DND-41 (cell line): ENCODE measurements around the gene TTC28.

ENCODE experiments used
- ATAC-seq: fragments of 200-7000 bp; cut with Tn5 transposase; 3 replicates; pipeline ENCODE4 v1.9.1; 2021; ENCODE audit warnings: low read depth; ENCODE audit not compliant: insufficient read depth
- DNase-seq: peaks from one replicate; pipeline ENCODE4 v3.0.0-alpha.2; 2020
- H2AFZ ChIP-seq: 2 replicates; pipeline ENCODE4 v1.6.0; 2012; ENCODE audit warnings: low read depth, low read length
- H3K27ac ChIP-seq: 2 replicates; pipeline ENCODE4 v1.5.1; 2012; ENCODE audit warnings: low read length, inconsistent platforms
- H3K27me3 ChIP-seq: fragments of 200-600 bp; sonication (generic); 2 replicates; pipeline ENCODE4 v1.6.0; 2012; ENCODE audit warnings: low read length, mild to moderate bottlenecking, inconsistent platforms; ENCODE audit not compliant: insufficient read depth, poor library complexity
- H3K36me3 ChIP-seq: 2 replicates; pipeline ENCODE4 v1.5.1; 2012; ENCODE audit warnings: low read length, inconsistent platforms; ENCODE audit not compliant: insufficient read depth
- H3K4me1 ChIP-seq: 2 replicates; pipeline ENCODE4 v1.5.1; 2012; ENCODE audit warnings: mild to moderate bottlenecking, low read length; ENCODE audit not compliant: insufficient read depth
- H3K4me2 ChIP-seq: 2 replicates; pipeline ENCODE4 v1.6.0; 2012; ENCODE audit warnings: mild to moderate bottlenecking, moderate library complexity, low read length, inconsistent platforms; ENCODE audit not compliant: insufficient read depth
- H3K4me3 ChIP-seq, 2 experiments: fragments of 200-600 bp in 1 of 2; shearing (Covaris generic) in 1 of 2; 2 replicates each; pipeline ENCODE4 v1.5.1; 2012 to 2016; ENCODE audit warnings: inconsistent platforms in 2 of 2, low read length in 2 of 2, mild to moderate bottlenecking in 2 of 2, low read depth in 1 of 2, moderate library complexity in 1 of 2
- H3K79me2 ChIP-seq: 2 replicates; pipeline ENCODE4 v1.6.0; 2012; ENCODE audit warnings: low read length, inconsistent platforms; ENCODE audit not compliant: insufficient read depth
- H3K9ac ChIP-seq: 2 replicates; pipeline ENCODE4 v1.6.0; 2012; ENCODE audit warnings: low read depth, mild to moderate bottlenecking, inconsistent platforms, low read length, moderate library complexity
- H3K9me3 ChIP-seq: 2 replicates; pipeline ENCODE4 v1.5.1; 2012; ENCODE audit warnings: low read length, moderate library complexity, mild to moderate bottlenecking, inconsistent platforms; ENCODE audit not compliant: insufficient read depth, severe bottlenecking
- H4K20me1 ChIP-seq: 2 replicates; pipeline ENCODE4 v1.6.0; 2012; ENCODE audit warnings: low read length; ENCODE audit not compliant: insufficient read depth
- EZH2 ChIP-seq: IDR thresholded peaks from 3 replicates; pipeline ENCODE4 v1.6.1; 2012; ENCODE audit warnings: borderline replicate concordance, low read depth, mild to moderate bottlenecking, moderate library complexity, low read length, inconsistent platforms; ENCODE audit not compliant: severe bottlenecking
- TF ChIP-seq, protein P1 (sequence below): IDR thresholded peaks from 2 replicates; pipeline ENCODE4 v1.5.1; 2012; ENCODE audit warnings: borderline replicate concordance, low read length, moderate library complexity, mild to moderate bottlenecking; ENCODE audit not compliant: poor library complexity, severe bottlenecking; ENCODE audit errors: extremely low read depth

Gene TTC28

DNA sequence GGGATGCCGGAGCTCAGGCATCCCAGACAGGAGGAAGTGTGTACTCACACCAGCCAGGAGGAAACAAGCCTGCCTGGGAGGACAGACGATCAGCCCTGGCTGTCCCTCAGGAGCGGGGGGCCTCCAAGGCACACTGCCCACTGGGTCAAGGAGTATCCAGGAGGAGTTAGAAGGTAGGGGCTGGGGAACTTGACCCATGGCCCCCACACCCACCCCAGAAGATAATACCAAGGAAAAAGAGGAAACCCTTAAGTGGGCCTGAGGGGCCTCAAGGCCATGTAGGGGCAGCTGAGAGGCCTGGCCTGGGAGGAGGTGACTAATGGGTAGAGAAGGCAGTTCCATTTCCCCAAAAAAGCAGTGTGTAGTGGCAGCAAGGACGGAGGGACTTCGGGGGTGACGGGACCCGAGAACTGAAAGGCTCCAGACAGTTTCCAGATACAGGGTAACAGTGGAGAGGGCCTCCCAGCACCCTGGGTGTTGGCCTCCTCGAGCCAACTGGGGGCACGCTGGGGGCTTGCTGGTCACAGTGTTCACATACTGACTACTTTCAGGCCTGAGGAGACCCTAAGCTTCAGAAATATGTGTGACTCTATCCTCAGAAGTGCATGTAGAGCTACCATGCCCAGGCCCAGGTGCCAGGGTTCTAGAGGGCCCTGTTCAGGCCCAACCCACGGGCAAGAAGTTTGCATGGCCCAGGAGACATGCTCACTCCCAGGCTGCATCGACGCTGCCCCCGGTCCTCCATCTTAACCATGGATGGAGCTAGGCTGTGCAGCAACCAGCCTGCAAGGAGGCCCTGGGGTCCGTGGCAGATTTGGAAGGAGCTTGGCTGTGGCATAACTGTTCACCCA is 684.9 kb downstream of the TTC28 start:
- Histone ChIP-seq H3K9ac (no peak overlapping the region), H4K20me1 (0 out of 2 replicates have a peak, but pooled peaks cover 3% of the 10 kb centered on the region), H3K27ac (no peak overlapping the region), H3K36me3 (peaks cover 98% of the 10 kb centered on the region), H3K4me2 (no peak overlapping the region), H3K9me3 (no peaks in the 10 kb centered on the region), H3K27me3 (no peaks in the 10 kb centered on the region), H2AFZ (no peak overlapping the region), H3K79me2 (no peaks in the 10 kb centered on the region), H3K4me1 (no peaks in the 10 kb centered on the region), H3K4me3 (no peak overlapping the region)
- no peak for DNase-seq
- no peak for ATAC-seq
- no peak for TF ChIP-seq EZH2
- TF ChIP-seq, protein P1, sequence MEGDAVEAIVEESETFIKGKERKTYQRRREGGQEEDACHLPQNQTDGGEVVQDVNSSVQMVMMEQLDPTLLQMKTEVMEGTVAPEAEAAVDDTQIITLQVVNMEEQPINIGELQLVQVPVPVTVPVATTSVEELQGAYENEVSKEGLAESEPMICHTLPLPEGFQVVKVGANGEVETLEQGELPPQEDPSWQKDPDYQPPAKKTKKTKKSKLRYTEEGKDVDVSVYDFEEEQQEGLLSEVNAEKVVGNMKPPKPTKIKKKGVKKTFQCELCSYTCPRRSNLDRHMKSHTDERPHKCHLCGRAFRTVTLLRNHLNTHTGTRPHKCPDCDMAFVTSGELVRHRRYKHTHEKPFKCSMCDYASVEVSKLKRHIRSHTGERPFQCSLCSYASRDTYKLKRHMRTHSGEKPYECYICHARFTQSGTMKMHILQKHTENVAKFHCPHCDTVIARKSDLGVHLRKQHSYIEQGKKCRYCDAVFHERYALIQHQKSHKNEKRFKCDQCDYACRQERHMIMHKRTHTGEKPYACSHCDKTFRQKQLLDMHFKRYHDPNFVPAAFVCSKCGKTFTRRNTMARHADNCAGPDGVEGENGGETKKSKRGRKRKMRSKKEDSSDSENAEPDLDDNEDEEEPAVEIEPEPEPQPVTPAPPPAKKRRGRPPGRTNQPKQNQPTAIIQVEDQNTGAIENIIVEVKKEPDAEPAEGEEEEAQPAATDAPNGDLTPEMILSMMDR: no peak

- DNase-seq: no peak
- H3K9me3 ChIP-seq: no peaks in the 10 kb centered on the region
- H3K27ac ChIP-seq: no peak overlapping the region
- ATAC-seq: no peak
- no peak overlapping the region for H3K4me2 ChIP-seq
- no peak for TF ChIP-seq EZH2
- TF ChIP-seq, protein P1: no peak
- no peak overlapping the region for H3K4me3 ChIP-seq
- no peaks in the 10 kb centered on the region for H3K79me2 ChIP-seq
- H3K36me3 ChIP-seq: peaks cover 98% of the 10 kb centered on the region
- no peaks in the 10 kb centered on the region for H3K27me3 ChIP-seq
- peaks cover 4% of the 10 kb centered on the region for H3K4me1 ChIP-seq
- 0 out of 2 replicates have a peak, but pooled peaks cover 3% of the 10 kb centered on the region for H4K20me1 ChIP-seq
- H3K9ac ChIP-seq: no peak overlapping the region
- no peak overlapping the region for H2AFZ ChIP-seq
Observed at GRCh38 chr22:27993774-27994350, 685.8 kb downstream of the TTC28 start.

DNA sequence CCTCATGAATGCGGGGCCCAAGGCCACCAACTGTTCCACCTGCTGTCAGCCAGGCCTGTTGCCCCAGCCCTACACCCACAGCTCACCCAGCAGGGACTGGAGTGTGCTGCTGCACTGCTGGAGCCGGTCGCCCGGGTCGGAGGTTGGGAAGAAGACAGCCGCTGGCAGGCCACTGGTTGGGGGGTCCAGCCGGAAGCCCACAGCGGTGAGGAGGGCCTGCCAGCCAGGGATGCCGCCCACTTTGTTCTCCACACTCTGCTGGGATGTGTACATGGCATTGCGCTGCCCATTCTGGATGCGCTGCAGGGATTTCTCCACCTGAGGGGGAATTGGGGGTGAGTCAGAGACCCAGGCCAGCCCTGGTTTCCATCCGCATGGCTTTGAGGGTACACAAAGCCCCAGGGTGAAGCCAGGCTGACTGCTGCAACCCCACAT is 686.4 kb downstream of the TTC28 start:
- Histone ChIP-seq H3K27me3 (no peaks in the 10 kb centered on the region), H3K4me2 (no peak overlapping the region), H3K4me1 (peaks cover 10% of the 10 kb centered on the region), H3K4me3 (no peak overlapping the region), H4K20me1 (0 out of 2 replicates have a peak, but pooled peaks cover 3% of the 10 kb centered on the region), H2AFZ (no peak overlapping the region), H3K79me2 (no peaks in the 10 kb centered on the region), H3K9ac (no peak overlapping the region), H3K36me3 (peaks cover 94% of the 10 kb centered on the region), H3K9me3 (no peaks in the 10 kb centered on the region), H3K27ac (no peak overlapping the region)
- no peak for TF ChIP-seq EZH2
- TF ChIP-seq, protein P1: no peak
- no peak for DNase-seq
- no peak for ATAC-seq
